Esophagus muscularis mucosa (tissue), 4 donors: ENCODE results near the gene CHCHD5. TPM values are rescaled to one million over a fixed set of nuclear protein-coding genes. Genes with fewer than 3 reads are reported as not detected.

ENCODE experiments used
- DNase-seq: peaks from one replicate; pipeline ENCODE4 v3.0.0-alpha.2; 2017; ENCODE audit errors: extremely low spot score
- H3K27ac ChIP-seq, 4 donors: fragments of 200-600 bp; sonication (generic); replicated peaks in 1 of 4; 1 replicate in 3 of 4; 2 replicates in 1 of 4; pipeline ENCODE4 v1.5.1; 2016 to 2019; ENCODE audit warnings: mild to moderate bottlenecking in 1 of 4
- H3K27me3 ChIP-seq, 4 donors: fragments of 200-600 bp; sonication (generic); one replicate each; pipeline versions ENCODE4 v1.5.1 to v1.6.0; 2016 to 2019
- H3K36me3 ChIP-seq, 4 donors: fragments of 200-600 bp; sonication (generic); one replicate each; pipeline ENCODE4 v1.5.1; 2016 to 2019
- H3K4me1 ChIP-seq, 4 donors: fragments of 200-600 bp; sonication (generic); one replicate each; pipeline ENCODE4 v1.5.1; 2016 to 2019
- H3K4me3 ChIP-seq, 4 donors: fragments of 200-600 bp; sonication (generic); 1 replicate in 2 of 4; 2 replicates in 2 of 4; pipeline ENCODE4 v1.5.1; 2016 to 2019; ENCODE audit warnings: mild to moderate bottlenecking in 4 of 4, moderate library complexity in 1 of 4
- H3K9me3 ChIP-seq, 4 donors: fragments of 200-600 bp; sonication (generic); 1 replicate in 3 of 4; 2 replicates in 1 of 4; pipeline ENCODE4 v1.5.1; 2016 to 2019
- CTCF ChIP-seq, 3 experiments: fragments of 200-600 bp in 2 of 3; fragments of 450-650 bp in 1 of 3; sonication (generic) in 2 of 3; IDR thresholded peaks; one replicate each; pipeline ENCODE4 v1.5.1; 2017 to 2019; ENCODE audit warnings: antibody characterized with exemption in 3 of 3, mild to moderate bottlenecking in 2 of 3, moderate library complexity in 1 of 3
- EP300 ChIP-seq: sonication (generic); formaldehyde crosslinking; IDR thresholded peaks from one replicate; pipeline ENCODE4 v1.6.1; 2017; ENCODE audit warnings: antibody characterized with exemption
- POLR2A ChIP-seq: fragments of 450-650 bp; IDR thresholded peaks from one replicate; pipeline ENCODE4 v1.6.1; 2017; ENCODE audit warnings: antibody characterized with exemption, moderate library complexity, mild to moderate bottlenecking, low read depth
- POLR2AphosphoS5 ChIP-seq, 2 donors: sonication (generic); formaldehyde crosslinking; IDR thresholded peaks; one replicate each; pipeline ENCODE4 v1.6.1; 2017; ENCODE audit warnings: antibody characterized with exemption in 2 of 2
- WGBS: methylation state at CpG from one replicate; pipeline ENCODE4 v1.1.5; 2018; 5-methylcytosine and 5-hydroxymethylcytosine counted together
- intact Hi-C: fragments of 100-400 bp; cut with DNase I; formaldehyde crosslinking; loops from one replicate; pipeline ENCODE4 v1.15.1; 2023
- total RNA-seq, 4 donors: library from RNA; depleted of rRNA; stranded (reverse); fragments of >200 nt; gene quantifications; one replicate each; pipeline versions ENCODE4 v1.1.0 to v1.2.1, GENCODE V29; 2016

The CHCHD5 gene
- total RNA-seq, 4 donors from 2014 or later = 12.0 to 21.9 (median 16.1) TPM

GRCh38 chr2:112579241-112579640, 5.2 kb upstream of the CHCHD5 start:
- Histone ChIP-seq H3K4me3 (no peak overlapping the region), H3K4me1 (peaks cover 13 to 18% (median 15%) of the 10 kb centered on the region in 4 donors), H3K27me3 (no peaks in the 10 kb centered on the region), H3K9me3 (no peaks in the 10 kb centered on the region), H3K36me3 (peaks cover 11 to 28% (median 24%) of the 10 kb centered on the region in 4 donors), H3K27ac (no peak overlapping the region)
- intact Hi-C loops = no loop called here
- no peak for TF ChIP-seq CTCF (IDR thresholded peaks at IDR 0.05)
- TF ChIP-seq EP300 = no peak
- no peak for TF ChIP-seq POLR2AphosphoS5 (IDR thresholded peaks at IDR 0.05)
- no peak for TF ChIP-seq POLR2A
- DNase-seq = no peak

GRCh38 chr2:112580084-112580483, 4.3 kb upstream of the CHCHD5 start:
- Histone ChIP-seq H3K27me3 (no peaks in the 10 kb centered on the region), H3K4me1 (peaks cover 18 to 22% (median 19%) of the 10 kb centered on the region in 4 donors), H3K9me3 (no peaks in the 10 kb centered on the region), H3K27ac (no peak overlapping the region), H3K4me3 (no peak overlapping the region), H3K36me3 (peaks cover 4 to 20% (median 16%) of the 10 kb centered on the region in 4 donors)
- intact Hi-C loops = loop anchor here (5.0 kb wide), 1 partner anchor 38 kb away; the partner anchor contains the start of gene POLR1B
- DNase-seq = no peak
- WGBS = 90% methylated on average over 7 of the region's 7 CpGs
- TF ChIP-seq CTCF (IDR thresholded peaks at IDR 0.05) (no peak), POLR2AphosphoS5 (IDR thresholded peaks at IDR 0.05) (no peak), POLR2A (no peak), EP300 (no peak)

- Histone ChIP-seq H3K9me3 (no peaks in the 10 kb centered on the region), H3K27me3 (no peaks in the 10 kb centered on the region), H3K27ac (no peak overlapping the region), H3K4me3 (no peak overlapping the region), H3K36me3 (peaks cover 0 to 14% (median 13%) of the 10 kb centered on the region in 4 donors), H3K4me1 (peaks cover 25 to 34% (median 28%) of the 10 kb centered on the region in 4 donors)
- WGBS = 43% methylated on average over 10 of the region's 10 CpGs
- DNase-seq = no peak
- peak; percentile 59 to 72 (median 61) for TF ChIP-seq CTCF (IDR thresholded peaks at IDR 0.05)
- TF ChIP-seq POLR2A = no peak
- intact Hi-C loops = loop anchor here (2.0 to 5.0 kb wide), 2 partner anchors 40 to 102 kb away; partner anchors contain the start of gene POLR1B
These were observed 2.1 kb upstream of the CHCHD5 start for GRCh38 chr2:112582314-112582746.

- Histone ChIP-seq H3K36me3 (peaks cover 0 to 27% (median 23%) of the 10 kb centered on the region in 4 donors), H3K4me1 (peaks cover 25 to 34% (median 28%) of the 10 kb centered on the region in 4 donors), H3K27me3 (no peaks in the 10 kb centered on the region), H3K4me3 (peak overlapping the region; percentile 53 to 82 (median 73)), H3K27ac (peak overlapping the region; percentile 89 to 94 (median 92)), H3K9me3 (no peaks in the 10 kb centered on the region)
- DNase-seq = no peak
- 54% methylated on average over 19 of the region's 19 CpGs for WGBS
- intact Hi-C loops = loop anchor here (2.0 to 5.0 kb wide), 3 partner anchors 41 to 103 kb away; partner anchors contain the start of gene POLR1B
- TF ChIP-seq CTCF (IDR thresholded peaks at IDR 0.05) = no peak
- TF ChIP-seq POLR2AphosphoS5 (IDR thresholded peaks at IDR 0.05) = no peak
- no peak for TF ChIP-seq POLR2A
- TF ChIP-seq EP300 = no peak
These were observed 794 bp upstream of the CHCHD5 start for GRCh38 chr2:112583497-112584133.
